Frontal cortex (tissue), 4 donors: ENCODE measurements around the gene CTNNA3. TPM values are rescaled to one million over a fixed set of nuclear protein-coding genes. Genes with fewer than 3 reads are reported as not detected.
A peak's percentile ranks its signal among the peaks of the same experiment; 100 is the strongest.

Source experiments
- DNase-seq, 2 donors: peaks; one replicate each; pipeline ENCODE4 v3.0.0; 2012; ENCODE audit warnings: low spot score in 2 of 2
- FAIRE-seq: peaks from 2 replicates; lab custom pipeline; 2012; peaks lifted over from hg19 to GRCh38; lab: Jason Lieb, UNC
- total RNA-seq: library from RNA; depleted of rRNA; stranded (reverse); fragments of >200 nt; gene quantifications from one replicate; pipeline ENCODE4 v1.2.3, GENCODE V29; 2014
- donor health status: control.
- donor health status: control.
- donor health status: control.

CTNNA3 gene
- total RNA-seq, 1 donor from 2014 or later, result 2.0 TPM

DNA sequence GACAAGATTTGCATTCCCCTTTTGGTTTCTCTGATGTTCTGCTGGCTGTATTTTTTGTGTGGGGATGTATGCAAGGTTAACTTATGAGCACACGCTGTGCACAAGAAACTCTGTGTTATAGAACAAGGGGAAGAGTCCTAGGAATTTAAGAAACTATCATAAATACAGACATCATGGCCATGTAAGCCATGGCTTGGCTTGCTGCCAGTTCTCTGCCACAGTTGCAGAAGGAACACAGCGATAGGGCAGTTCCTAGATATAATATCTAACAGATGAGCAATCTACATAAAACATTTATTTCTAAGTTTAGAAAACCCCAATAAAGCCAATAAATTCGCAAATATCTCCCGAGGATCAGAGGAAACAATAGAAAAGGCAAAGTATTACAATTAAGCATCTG, 616.9 kb downstream of the CTNNA3 start:
- FAIRE-seq (no peak), DNase-seq (no peak)

DNA sequence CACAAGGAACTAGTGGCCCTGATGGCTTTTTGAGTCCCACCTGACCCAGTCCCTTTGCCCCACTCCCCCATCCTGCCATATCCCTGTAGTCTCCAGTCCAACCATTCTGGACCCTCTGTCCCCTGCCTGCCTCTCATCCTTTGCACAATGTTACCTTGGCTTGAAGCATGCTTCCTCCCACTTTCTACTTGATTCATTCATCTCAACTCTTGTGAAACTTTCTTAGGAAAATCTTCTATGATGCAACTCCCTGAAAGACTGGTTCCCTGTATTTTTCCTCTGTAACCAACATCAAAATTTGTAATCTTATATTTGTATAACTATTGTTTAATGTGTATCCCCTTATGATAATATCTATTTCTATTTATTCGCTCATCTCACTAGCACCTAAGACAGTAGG, 618.6 kb downstream of the CTNNA3 start:
- DNase-seq, result no peak

DNA sequence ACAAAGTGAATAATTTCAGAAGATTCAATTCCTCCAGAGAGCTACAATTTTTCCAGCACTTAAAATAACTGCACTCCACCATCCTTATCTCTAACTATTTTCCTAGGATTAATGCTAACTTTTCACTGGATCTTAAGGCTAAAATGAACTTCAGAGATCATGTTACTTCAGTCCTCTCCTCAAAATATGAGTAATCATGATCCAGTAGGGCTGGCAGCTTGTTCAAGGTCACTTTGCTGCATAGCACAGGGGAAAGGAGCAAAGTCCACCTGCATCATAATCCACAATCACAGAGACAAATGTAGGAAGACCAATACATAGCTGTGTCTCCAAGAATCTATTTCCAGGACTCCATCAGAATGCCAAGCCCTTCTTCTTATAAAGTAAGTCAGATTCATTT, 619.9 kb downstream of the CTNNA3 start:
- no peak for FAIRE-seq

More for the DNA sequence above, 618.6 kb downstream of the CTNNA3 start:
- FAIRE-seq, result no peak

DNA sequence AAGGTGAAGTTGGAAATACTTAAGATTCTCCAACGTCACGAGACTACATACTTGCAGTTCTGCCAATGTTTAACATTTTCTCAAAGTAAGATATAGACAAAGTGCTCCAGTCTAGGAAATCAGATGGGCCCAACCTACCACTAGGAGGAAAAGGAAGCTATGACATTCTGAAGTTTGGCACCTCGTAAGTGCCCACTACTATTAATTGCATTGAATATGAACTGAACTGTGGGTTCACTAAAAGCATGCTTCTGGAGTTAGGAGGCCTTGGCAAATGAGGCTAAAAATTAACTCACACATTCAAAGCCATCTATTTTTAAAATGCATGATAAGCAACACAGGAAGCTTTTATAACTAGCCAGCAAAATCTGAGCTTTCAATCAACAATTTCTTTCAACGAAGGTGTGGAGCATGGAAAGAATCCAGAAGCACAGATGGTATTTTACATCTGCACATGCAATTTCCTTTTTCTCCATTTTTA, 620.5 kb downstream of the CTNNA3 start:
- no peak for FAIRE-seq

More for the DNA sequence above, 619.9 kb downstream of the CTNNA3 start:
- DNase-seq, result no peak

DNA sequence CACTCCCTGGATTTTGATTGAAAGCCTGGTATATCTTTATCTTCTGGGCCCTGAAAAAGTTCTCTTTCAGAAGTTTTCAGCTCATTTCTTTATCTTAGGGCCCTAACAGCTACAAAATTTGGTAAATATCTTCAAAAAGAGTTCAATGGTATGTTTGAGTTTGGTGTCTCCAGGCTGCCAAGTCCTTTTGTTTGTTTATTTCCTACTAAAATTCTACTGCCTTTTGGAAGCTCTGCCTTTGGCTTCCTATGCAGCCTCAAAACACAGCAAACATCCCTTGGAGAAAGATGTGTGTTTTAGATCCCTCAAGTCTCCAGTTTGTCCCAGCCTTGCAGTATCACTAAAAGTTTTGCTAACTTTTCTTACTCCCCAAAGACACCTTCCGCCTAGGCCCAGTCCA, 623.3 kb downstream of the CTNNA3 start:
- DNase-seq (no peak), FAIRE-seq (no peak)

More for the DNA sequence above, 620.5 kb downstream of the CTNNA3 start:
- no peak for DNase-seq

DNA sequence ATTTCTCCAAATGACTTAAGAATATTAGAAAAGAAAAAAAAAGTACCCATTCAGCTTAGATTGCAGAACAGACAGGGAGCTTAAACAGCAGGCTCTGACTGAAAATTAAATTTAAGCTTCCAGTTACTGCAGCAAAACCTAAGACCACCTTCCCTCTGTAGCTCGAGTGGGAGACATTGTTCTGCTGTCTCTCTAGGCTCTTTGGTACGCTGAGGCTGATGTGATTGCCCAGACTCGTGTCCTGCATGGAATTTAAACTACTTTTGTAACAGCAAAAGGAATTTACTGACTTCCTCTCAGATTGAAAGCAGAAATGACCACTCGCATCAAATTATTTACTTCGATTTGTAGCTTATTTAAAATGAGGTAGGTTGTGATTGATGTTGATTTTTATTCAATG, 645.6 kb downstream of the CTNNA3 start:
- DNase-seq (no peak), FAIRE-seq (no peak)

DNA sequence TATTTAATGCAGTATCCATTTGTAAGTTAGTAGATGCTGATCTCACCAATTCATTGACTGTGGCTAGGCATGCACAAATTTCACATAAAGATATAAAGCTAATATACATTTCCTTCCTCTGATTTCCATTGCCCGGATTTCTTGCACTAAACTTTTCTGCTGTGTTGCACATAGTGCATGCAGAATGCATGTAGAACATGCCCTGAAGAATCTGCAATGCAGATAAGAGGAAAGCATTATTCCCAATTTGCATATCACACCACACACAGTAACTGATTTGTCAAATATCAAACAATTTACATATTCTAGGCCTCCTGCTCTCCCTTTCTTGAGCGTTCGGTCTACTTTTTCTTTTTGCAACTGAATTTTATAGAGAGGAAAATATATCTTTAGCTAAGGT, 646.0 kb downstream of the CTNNA3 start:
- DNase-seq (no peak), FAIRE-seq (no peak)

- no peak for DNase-seq
- FAIRE-seq, result no peak
Measured at GRCh38 chr10:67046507-67046906, 649.5 kb downstream of the CTNNA3 start.

GRCh38 chr10:67045404-67045803, 650.6 kb downstream of the CTNNA3 start:
- FAIRE-seq (no peak), DNase-seq (no peak)

DNA sequence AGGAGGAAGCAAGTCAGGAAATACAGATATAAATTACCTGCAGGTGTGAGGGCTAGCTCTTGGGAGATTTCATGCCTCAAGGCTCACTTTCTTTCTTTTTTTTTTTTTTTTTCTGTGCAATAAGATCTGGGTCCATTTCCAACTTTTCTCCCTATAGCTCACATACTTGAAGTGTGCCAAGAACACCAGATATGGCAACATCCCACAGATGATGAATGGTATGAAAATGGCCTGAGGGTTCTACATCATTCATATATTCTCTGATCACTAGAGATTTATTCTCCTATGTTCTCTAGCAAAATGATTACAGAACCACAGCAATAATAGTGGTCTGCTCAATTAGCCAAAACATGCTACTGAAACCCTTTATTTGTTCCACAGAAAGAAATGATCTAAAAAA, 653.0 kb downstream of the CTNNA3 start:
- FAIRE-seq, result no peak

DNA sequence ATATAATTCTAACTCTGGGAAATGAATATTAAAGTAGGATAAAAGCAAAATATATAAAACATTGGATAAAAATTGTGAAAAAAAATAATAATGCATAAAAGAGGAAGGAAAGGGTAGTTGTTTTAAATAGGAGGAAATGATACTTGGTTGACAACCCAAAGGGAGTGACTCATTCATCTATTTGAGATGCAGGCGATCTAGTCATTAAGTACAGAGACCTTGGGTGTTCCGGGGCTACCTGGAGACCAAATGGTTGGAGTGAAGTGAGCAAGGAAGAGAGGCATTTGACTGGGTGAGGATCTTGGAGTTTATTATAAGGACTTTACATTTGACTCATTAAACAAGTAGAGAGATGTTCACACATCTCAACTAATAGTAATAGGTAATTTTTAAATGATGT, 659.2 kb downstream of the CTNNA3 start:
- FAIRE-seq, result no peak

More for the DNA sequence above, 653.0 kb downstream of the CTNNA3 start:
- no peak for DNase-seq

GRCh38 chr10:67033878-67034277, 662.1 kb downstream of the CTNNA3 start:
- FAIRE-seq, result no peak
- DNase-seq, result no peak

More for the DNA sequence above, 659.2 kb downstream of the CTNNA3 start:
- DNase-seq, result no peak

- FAIRE-seq, result no peak
- DNase-seq, result no peak
Measured at GRCh38 chr10:67022099-67022498, 673.9 kb downstream of the CTNNA3 start.

DNA sequence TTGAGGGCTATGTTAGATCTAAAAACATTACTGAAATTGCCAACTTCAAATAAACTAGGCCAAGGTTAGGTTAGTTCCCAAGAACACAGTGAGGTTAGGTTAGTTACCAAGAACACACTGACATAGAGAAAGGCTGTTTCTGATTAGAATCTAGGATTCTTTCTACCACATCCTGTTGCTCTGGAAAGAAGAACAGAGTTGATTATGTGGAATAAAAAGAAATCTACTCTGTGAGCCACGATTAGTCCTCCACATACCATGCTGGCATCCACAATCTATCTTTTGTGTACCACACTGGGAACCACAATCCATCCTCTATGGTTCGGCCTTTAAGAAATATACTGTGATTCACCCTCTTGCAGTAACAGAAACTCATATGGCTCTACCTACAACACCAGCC, 678.8 kb downstream of the CTNNA3 start:
- FAIRE-seq, result no peak

GRCh38 chr10:67015225-67015624, 680.8 kb downstream of the CTNNA3 start:
- FAIRE-seq, result no peak
- no peak for DNase-seq

More for the DNA sequence above, 678.8 kb downstream of the CTNNA3 start:
- no peak for DNase-seq

GRCh38 chr10:67011981-67012380, 684.0 kb downstream of the CTNNA3 start:
- DNase-seq, result no peak
- no peak for FAIRE-seq

GRCh38 chr10:67011480-67011879, 684.5 kb downstream of the CTNNA3 start:
- no peak for DNase-seq
- FAIRE-seq, result no peak

- DNase-seq (no peak), FAIRE-seq (no peak)
Measured at GRCh38 chr10:67005981-67006380, 690.0 kb downstream of the CTNNA3 start.

DNA sequence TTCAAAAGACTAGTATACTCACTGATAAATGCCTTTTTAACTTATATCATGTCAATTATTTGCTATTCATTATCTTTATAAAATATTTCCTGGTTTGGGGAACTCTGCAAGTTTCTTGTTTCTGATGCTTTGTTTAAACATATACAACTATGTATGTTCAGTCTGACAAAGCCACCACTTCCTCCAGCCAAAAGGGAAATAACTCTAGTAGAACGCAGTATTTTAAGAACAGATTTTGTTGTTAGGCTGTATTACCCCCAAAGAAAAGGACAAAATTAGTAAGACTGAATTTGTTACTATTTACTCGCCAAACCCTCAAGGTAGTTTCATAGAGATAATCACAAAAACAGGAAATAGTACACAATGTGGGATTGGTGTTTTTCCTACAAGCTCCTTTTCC, 691.3 kb downstream of the CTNNA3 start:
- DNase-seq, result no peak
- no peak for FAIRE-seq

- FAIRE-seq (peak; percentile 50), DNase-seq (no peak)
Measured at GRCh38 chr10:66999762-67000545, 696.0 kb downstream of the CTNNA3 start.

DNA sequence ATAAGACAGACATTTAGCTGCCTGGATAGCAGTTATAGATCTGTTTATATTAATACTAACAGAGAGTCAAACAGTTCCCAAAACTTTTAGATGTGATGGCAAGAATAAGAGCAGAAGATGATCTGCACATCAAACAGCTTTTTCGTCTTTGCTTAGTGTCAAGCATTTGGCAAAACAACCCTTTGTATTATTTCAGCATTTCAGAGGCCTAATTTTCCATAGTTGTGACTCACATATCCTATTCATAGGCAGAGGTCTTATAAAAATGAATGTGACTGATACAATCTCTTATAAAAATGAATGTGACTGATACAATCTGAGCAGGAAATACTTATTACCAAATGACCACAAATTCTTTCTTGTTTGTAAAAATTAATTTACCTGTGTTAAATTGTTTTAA, 699.0 kb downstream of the CTNNA3 start:
- FAIRE-seq (no peak), DNase-seq (no peak)
